Keratinocyte (primary cell): Measurements from ENCODE around the gene DRC1. TPM values are rescaled to one million over a fixed set of nuclear protein-coding genes. Genes with fewer than 3 reads are reported as not detected.

Source experiments
- DNase-seq: peaks from one replicate; pipeline ENCODE4 v3.0.0-alpha.2; 2011; ENCODE audit warnings: low read depth, missing footprints, low spot score
- FAIRE-seq: peaks from 2 replicates; lab custom pipeline; 2011; peaks lifted over from hg19 to GRCh38; lab: Jason Lieb, UNC
- H2AFZ ChIP-seq: 2 replicates; pipeline ENCODE4 v1.6.0; 2012; ENCODE audit warnings: low read length, control low read depth, inconsistent platforms; ENCODE audit not compliant: control insufficient read depth
- H3K27ac ChIP-seq: 2 replicates; pipeline ENCODE4 v1.5.1; 2011; ENCODE audit warnings: low read length; ENCODE audit not compliant: control insufficient read depth, insufficient read depth
- H3K27me3 ChIP-seq: 3 replicates; pipeline ENCODE4 v1.6.0; 2011; ENCODE audit warnings: low read length; ENCODE audit not compliant: control insufficient read depth, insufficient read depth; ENCODE audit errors: extremely low read depth
- H3K36me3 ChIP-seq, 2 experiments: 2 replicates in 1 of 2; 3 replicates in 1 of 2; pipeline ENCODE4 v1.5.1; 2011; ENCODE audit warnings: low read length in 2 of 2, mild to moderate bottlenecking in 1 of 2; ENCODE audit not compliant: control insufficient read depth in 2 of 2, insufficient read depth in 2 of 2; ENCODE audit errors: extremely low read depth in 1 of 2
- H3K4me1 ChIP-seq: 3 replicates; pipeline ENCODE4 v1.5.1; 2011; ENCODE audit warnings: low read length; ENCODE audit not compliant: control insufficient read depth, insufficient read depth; ENCODE audit errors: extremely low read depth
- H3K4me2 ChIP-seq: 3 replicates; pipeline ENCODE4 v1.6.0; 2011; ENCODE audit warnings: low read depth, low read length; ENCODE audit not compliant: control insufficient read depth, insufficient read depth; ENCODE audit errors: extremely low read depth
- H3K4me3 ChIP-seq, 3 experiments: fragments of 200-600 bp in 1 of 3; sonication (generic) in 1 of 3; 2 replicates in 2 of 3; 3 replicates in 1 of 3; pipeline ENCODE4 v1.5.1; 2011 to 2016; ENCODE audit warnings: low read length in 3 of 3, mild to moderate bottlenecking in 3 of 3, control low read depth in 2 of 3, inconsistent platforms in 1 of 3, low read depth in 1 of 3, mixed read lengths in 1 of 3, mixed run types in 1 of 3, moderate library complexity in 1 of 3; ENCODE audit not compliant: control insufficient read depth in 2 of 3, insufficient read depth in 2 of 3; ENCODE audit errors: extremely low read depth in 1 of 3
- H3K79me2 ChIP-seq: 2 replicates; pipeline ENCODE4 v1.6.0; 2012; ENCODE audit warnings: low read length; ENCODE audit not compliant: control insufficient read depth, insufficient read depth
- H3K9ac ChIP-seq: 3 replicates; pipeline ENCODE4 v1.6.0; 2011; ENCODE audit warnings: low read length; ENCODE audit not compliant: control insufficient read depth, insufficient read depth; ENCODE audit errors: extremely low read depth
- H3K9me1 ChIP-seq: 3 replicates; pipeline ENCODE4 v1.6.0; 2011; ENCODE audit warnings: low read length; ENCODE audit not compliant: control insufficient read depth, insufficient read depth; ENCODE audit errors: extremely low read depth
- H3K9me3 ChIP-seq: 2 replicates; pipeline ENCODE4 v1.5.1; 2012; ENCODE audit warnings: low read depth, low read length; ENCODE audit not compliant: control insufficient read depth
- H4K20me1 ChIP-seq: 3 replicates; pipeline ENCODE4 v1.6.0; 2011; ENCODE audit warnings: low read length; ENCODE audit not compliant: control insufficient read depth, insufficient read depth; ENCODE audit errors: extremely low read depth
- EZH2 ChIP-seq: IDR thresholded peaks from one replicate; pipeline ENCODE4 v1.6.1; 2012; ENCODE audit warnings: inconsistent platforms, mild to moderate bottlenecking, low read length, moderate library complexity
- dilution Hi-C: fragments of 300-500 bp; cut with MboI; formaldehyde crosslinking; loops from one replicate; pipeline ENCODE4 v1.7.0; 2020; ENCODE audit warnings: low sequenced_read_pairs; ENCODE audit not compliant: extremely low pct_ligation_motif_present
- polyA plus RNA-seq, 5 experiments: library from polyadenylated mRNA; depleted of rRNA in 3 of 5; stranded (reverse) in 3 of 5; stranded (forward) in 1 of 5; unstranded in 1 of 5; fragments of >200 nt; gene quantifications; 1 replicate in 1 of 5; 2 replicates in 3 of 5; 3 replicates in 1 of 5; pipeline versions ENCODE4 v1.2.1 to v1.2.3, GENCODE V29; 2011 to 2012; ENCODE audit warnings: missing spikeins in 2 of 5, low read depth in 1 of 5, low replicate concordance in 1 of 5
- TF ChIP-seq, protein P1 (sequence below), 3 experiments: IDR thresholded peaks in 1 of 3; conservative IDR thresholded peaks in 1 of 3; optimal IDR thresholded peaks in 1 of 3; 2 replicates in 2 of 3; 3 replicates in 1 of 3; pipeline versions ENCODE3 to v1.5.1; 2011; ENCODE audit warnings: low read length in 3 of 3, mild to moderate bottlenecking in 3 of 3, moderate library complexity in 2 of 3, control low read depth in 1 of 3, inconsistent platforms in 1 of 3; ENCODE audit not compliant: insufficient read depth in 2 of 3; ENCODE audit errors: extremely low read depth in 1 of 3

DRC1 gene
- polyA plus RNA-seq, 1 donor (not counting 4 experiments of a cell fraction or from before 2014, with no cell fraction given), result not detected

- no peak overlapping the region for H2AFZ ChIP-seq
- H3K9me3 ChIP-seq, result no peaks in the 10 kb centered on the region
- H3K36me3 ChIP-seq, result no peaks in the 10 kb centered on the region
- H3K4me3 ChIP-seq, result no peak overlapping the region
- H3K79me2 ChIP-seq, result no peaks in the 10 kb centered on the region
- dilution Hi-C loops, result no loop called here
- FAIRE-seq, result no peak
- no peaks in the 10 kb centered on the region for H3K27me3 ChIP-seq
- H3K4me1 ChIP-seq, result no peaks in the 10 kb centered on the region
- TF ChIP-seq, protein P1, sequence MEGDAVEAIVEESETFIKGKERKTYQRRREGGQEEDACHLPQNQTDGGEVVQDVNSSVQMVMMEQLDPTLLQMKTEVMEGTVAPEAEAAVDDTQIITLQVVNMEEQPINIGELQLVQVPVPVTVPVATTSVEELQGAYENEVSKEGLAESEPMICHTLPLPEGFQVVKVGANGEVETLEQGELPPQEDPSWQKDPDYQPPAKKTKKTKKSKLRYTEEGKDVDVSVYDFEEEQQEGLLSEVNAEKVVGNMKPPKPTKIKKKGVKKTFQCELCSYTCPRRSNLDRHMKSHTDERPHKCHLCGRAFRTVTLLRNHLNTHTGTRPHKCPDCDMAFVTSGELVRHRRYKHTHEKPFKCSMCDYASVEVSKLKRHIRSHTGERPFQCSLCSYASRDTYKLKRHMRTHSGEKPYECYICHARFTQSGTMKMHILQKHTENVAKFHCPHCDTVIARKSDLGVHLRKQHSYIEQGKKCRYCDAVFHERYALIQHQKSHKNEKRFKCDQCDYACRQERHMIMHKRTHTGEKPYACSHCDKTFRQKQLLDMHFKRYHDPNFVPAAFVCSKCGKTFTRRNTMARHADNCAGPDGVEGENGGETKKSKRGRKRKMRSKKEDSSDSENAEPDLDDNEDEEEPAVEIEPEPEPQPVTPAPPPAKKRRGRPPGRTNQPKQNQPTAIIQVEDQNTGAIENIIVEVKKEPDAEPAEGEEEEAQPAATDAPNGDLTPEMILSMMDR (optimal IDR thresholded peaks at IDR 0.05 in 1 of 3, IDR thresholded peaks at IDR 0.05 in 1 of 3, conservative IDR thresholded peaks at IDR 0.05 in 1 of 3; ENCODE audit: extremely low read depth in 1 of 3, insufficient read depth in 2 of 3, low read length in 3 of 3), result no peak
- no peak for TF ChIP-seq EZH2
- H3K9ac ChIP-seq, result no peak overlapping the region
- no peak overlapping the region for H3K4me2 ChIP-seq
- no peak for DNase-seq
- no peaks in the 10 kb centered on the region for H4K20me1 ChIP-seq
- no peak overlapping the region for H3K27ac ChIP-seq
- H3K9me1 ChIP-seq, result no peaks in the 10 kb centered on the region
These were observed 70.3 kb downstream of the DRC1 start for GRCh38 chr2:26471766-26472706.

DNA sequence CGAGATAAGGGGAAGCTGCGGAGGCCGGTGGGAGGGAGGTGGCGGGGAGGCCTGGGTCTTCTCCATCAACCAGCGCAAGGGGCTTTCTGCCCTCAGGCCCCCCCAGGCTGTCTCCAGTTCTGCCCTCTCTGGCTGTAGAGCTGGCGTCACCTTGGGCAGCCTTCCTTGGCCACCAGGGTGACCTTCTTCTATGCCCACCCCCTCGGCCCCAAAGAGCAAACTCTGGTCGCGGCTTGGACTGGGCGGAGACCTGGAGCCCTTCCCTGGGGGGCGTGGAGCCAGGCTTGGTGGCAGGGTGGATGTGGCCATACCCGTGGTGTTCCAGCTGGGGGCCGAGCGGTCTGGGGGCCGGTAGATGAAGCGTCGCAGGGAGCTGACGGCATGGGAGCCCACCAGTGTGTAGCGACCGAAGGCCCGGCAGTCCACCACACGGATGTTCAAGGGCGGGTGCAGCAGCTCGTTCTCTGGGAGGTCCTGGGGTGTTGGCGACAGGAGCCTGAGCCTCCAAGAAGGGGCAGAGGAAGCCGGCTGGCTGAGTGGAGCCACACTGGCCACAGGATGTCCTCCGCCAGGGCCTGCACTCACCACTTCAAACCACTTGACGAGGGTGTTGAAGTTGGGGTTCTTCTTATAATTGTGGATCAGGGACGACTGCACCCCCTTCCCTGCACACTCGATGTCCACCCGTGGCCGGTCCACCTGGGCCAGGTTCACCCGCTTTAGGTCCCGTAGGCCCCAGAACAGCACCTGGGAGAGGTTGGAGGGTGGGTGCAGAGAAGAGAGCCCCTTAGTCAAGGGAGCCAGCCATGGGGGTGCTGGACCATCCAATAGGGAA lies 71.3 kb downstream of the DRC1 start:
- Histone ChIP-seq H3K79me2 (no peaks in the 10 kb centered on the region), H3K36me3 (no peaks in the 10 kb centered on the region), H4K20me1 (no peaks in the 10 kb centered on the region), H3K9me1 (no peaks in the 10 kb centered on the region), H3K4me2 (no peak overlapping the region), H3K9ac (no peak overlapping the region), H3K9me3 (no peaks in the 10 kb centered on the region), H3K27ac (no peak overlapping the region), H2AFZ (no peak overlapping the region), H3K27me3 (no peaks in the 10 kb centered on the region), H3K4me1 (no peaks in the 10 kb centered on the region), H3K4me3 (no peak overlapping the region)
- no peak for TF ChIP-seq EZH2
- TF ChIP-seq, protein P1 (optimal IDR thresholded peaks at IDR 0.05 in 1 of 3, IDR thresholded peaks at IDR 0.05 in 1 of 3, conservative IDR thresholded peaks at IDR 0.05 in 1 of 3; ENCODE audit: extremely low read depth in 1 of 3, insufficient read depth in 2 of 3, low read length in 3 of 3), result no peak
- DNase-seq, result no peak
- dilution Hi-C loops, result no loop called here
- no peak for FAIRE-seq
